Heart left ventricle (tissue), 16 donors: ENCODE results near the gene SNCA. TPM values are rescaled to one million over a fixed set of nuclear protein-coding genes. Genes with fewer than 3 reads are reported as not detected.

Experiments
- ATAC-seq, 4 donors: fragments of 200-7000 bp; cut with Tn5 transposase; one replicate each; pipeline ENCODE4 v1.9.1; 2020 to 2022; ENCODE audit warnings: moderate library complexity in 4 of 4, mild to moderate bottlenecking in 3 of 4, moderate number of reproducible peaks in 1 of 4
- DNase-seq, 5 donors: peaks; one replicate each; pipeline ENCODE4 v3.0.0-alpha.2; 2020
- H3K27ac ChIP-seq, 12 donors: fragments of 200-600 bp; sonication (generic) in 4 of 12; one replicate each; pipeline versions ENCODE4 v1.5.0 to v1.8.0; 2016 to 2022; ENCODE audit warnings: mild to moderate bottlenecking in 2 of 12
- H3K27me3 ChIP-seq, 9 donors: fragments of 200-600 bp; sonication (generic) in 2 of 9; one replicate each; pipeline versions ENCODE4 v1.5.1 to v1.8.0; 2016 to 2022; ENCODE audit warnings: mild to moderate bottlenecking in 3 of 9
- H3K36me3 ChIP-seq, 9 donors: fragments of 200-600 bp; sonication (generic) in 2 of 9; one replicate each; pipeline versions ENCODE4 v1.5.0 to v1.8.0; 2018 to 2022; ENCODE audit warnings: mild to moderate bottlenecking in 2 of 9
- H3K4me1 ChIP-seq, 12 donors: fragments of 200-600 bp; sonication (generic) in 4 of 12; one replicate each; pipeline versions ENCODE4 v1.5.0 to v1.8.0; 2016 to 2022; ENCODE audit warnings: mild to moderate bottlenecking in 3 of 12
- H3K4me3 ChIP-seq, 12 donors: fragments of 200-600 bp; sonication (generic) in 4 of 12; one replicate each; pipeline versions ENCODE4 v1.5.0 to v1.8.0; 2017 to 2022; ENCODE audit warnings: mild to moderate bottlenecking in 9 of 12, moderate library complexity in 4 of 12
- H3K9me3 ChIP-seq, 12 donors: fragments of 200-600 bp; sonication (generic) in 4 of 12; one replicate each; pipeline versions ENCODE4 v1.5.0 to v1.8.0; 2016 to 2022; ENCODE audit warnings: mild to moderate bottlenecking in 1 of 12
- POLR2A ChIP-seq, 2 donors: fragments of 450-650 bp; IDR thresholded peaks; one replicate each; pipeline ENCODE4 v1.6.1; 2017; ENCODE audit warnings: antibody characterized with exemption in 2 of 2, mild to moderate bottlenecking in 2 of 2, moderate library complexity in 2 of 2
- WGBS, 4 donors: extraction: QIAGEN DNeasy Blood & Tissue Kit in 2 of 4; methylation state at CpG; one replicate each; pipeline versions ENCODE4 v1.1.5 to v1.1.7; 2013 to 2018; 5-methylcytosine and 5-hydroxymethylcytosine counted together
- intact Hi-C, 10 donors: fragments of 100-400 bp; cut with DNase I; formaldehyde crosslinking; loops; one replicate each; pipeline versions ENCODE4 v1.11.1 to v1.14.2; 2022
- polyA plus RNA-seq, 2 donors: library from polyadenylated mRNA; stranded (reverse); fragments of 200-250 nt; gene quantifications; one replicate each; pipeline ENCODE4 v1.2.3, GENCODE V29; 2013
- total RNA-seq, 9 donors: library from RNA; depleted of rRNA in 2 of 9; stranded (reverse); fragments of >200 nt in 2 of 9; fragmentation: NEBNext Ultra II Directional in 3 of 9; extraction: Animal tissue kit (Norgen Biotek cat#: 25700) in 3 of 9; gene quantifications; one replicate each; pipeline versions ENCODE4 v1.1.0 to v1.2.4, GENCODE V29; 2016 to 2023
- TF ChIP-seq, protein P1 (sequence below), 12 donors: fragments of 200-600 bp; sonication (generic) in 4 of 12; IDR thresholded peaks; one replicate each; pipeline versions ENCODE4 v1.5.0 to v1.8.0; 2018 to 2022; ENCODE audit warnings: antibody characterized with exemption in 12 of 12, mild to moderate bottlenecking in 5 of 12
- donor health status: ischemic (EF 13 %, LVEDD 7.1; RV severe dilation, severe dysfunction).
- donor health status: healthy with polysubstance abuse.
- donor health status: DM: no; HTN: yes; CAD: no.
- donor health status: DM: no; HTN: no; CAD: no.
- donor health status: ischemic (EF 25% LVEDD 6.9; RV normal size, moderate dysfunction).
- donor health status: ischemic (EF 25% LVEDD 5.7; RV mildly dilated, moderate dysfunction).
- donor health status: healthy.
- donor health status: DM: yes; HTN: yes; CAD: no.
- donor health status: ischemic (EF 35%, LVEDD 5.7; RV mildly dilated, moderate dysfunction).
- donor health status: nonischemic (EF 11% LVEDD 7.7; RV severe dilation, severe dysfunction).
- donor health status: DM: yes; HTN: yes; CAD: no.
- donor health status: PGD.
- donor health status: ischemic (EF 29% LVEDD 5.4; RV normal size, mild dysfunction).
- donor health status: nonischemic (EF 23%, LVEDD 6.1; RV moderate dilation, normal function).

SNCA gene
- total and polyA plus RNA-seq, 11 donors, result 2.3 to 27.9 (median 5.5) TPM

DNA sequence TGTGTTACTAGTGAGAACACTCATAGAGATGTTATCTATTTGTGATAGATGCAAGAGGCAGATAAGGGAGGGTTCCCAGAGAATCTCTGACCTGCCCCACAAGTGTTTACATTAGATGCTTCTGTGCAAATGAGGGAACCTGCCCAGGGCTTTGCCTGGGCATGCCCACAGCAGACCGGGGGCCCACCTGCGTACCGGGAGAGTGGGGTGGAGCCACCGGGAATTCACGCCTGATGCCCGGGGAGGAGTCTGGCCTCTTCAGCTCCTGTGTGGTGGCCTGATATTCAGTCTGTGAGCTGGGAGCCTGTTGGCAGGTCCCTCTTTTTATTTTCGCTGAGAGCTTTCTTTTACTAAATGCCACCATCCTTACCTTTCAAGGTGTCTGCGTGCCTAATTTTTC, 155.7 kb downstream of the SNCA start:
- DNase-seq (no peak), ATAC-seq (no peak)
- Histone ChIP-seq H3K27me3 (no peaks in the 10 kb centered on the region), H3K36me3 (no peaks in the 10 kb centered on the region), H3K9me3 (peaks cover 0 to 16% (median 0%) of the 10 kb centered on the region in 12 donors), H3K4me1 (no peaks in the 10 kb centered on the region), H3K27ac (no peak overlapping the region), H3K4me3 (no peak overlapping the region)
- WGBS, 4 donors, result 89 to 91% (median 90%) methylated on average over 8 of the region's 8 CpGs
- intact Hi-C loops, result no loop called here
- TF ChIP-seq, protein P1, sequence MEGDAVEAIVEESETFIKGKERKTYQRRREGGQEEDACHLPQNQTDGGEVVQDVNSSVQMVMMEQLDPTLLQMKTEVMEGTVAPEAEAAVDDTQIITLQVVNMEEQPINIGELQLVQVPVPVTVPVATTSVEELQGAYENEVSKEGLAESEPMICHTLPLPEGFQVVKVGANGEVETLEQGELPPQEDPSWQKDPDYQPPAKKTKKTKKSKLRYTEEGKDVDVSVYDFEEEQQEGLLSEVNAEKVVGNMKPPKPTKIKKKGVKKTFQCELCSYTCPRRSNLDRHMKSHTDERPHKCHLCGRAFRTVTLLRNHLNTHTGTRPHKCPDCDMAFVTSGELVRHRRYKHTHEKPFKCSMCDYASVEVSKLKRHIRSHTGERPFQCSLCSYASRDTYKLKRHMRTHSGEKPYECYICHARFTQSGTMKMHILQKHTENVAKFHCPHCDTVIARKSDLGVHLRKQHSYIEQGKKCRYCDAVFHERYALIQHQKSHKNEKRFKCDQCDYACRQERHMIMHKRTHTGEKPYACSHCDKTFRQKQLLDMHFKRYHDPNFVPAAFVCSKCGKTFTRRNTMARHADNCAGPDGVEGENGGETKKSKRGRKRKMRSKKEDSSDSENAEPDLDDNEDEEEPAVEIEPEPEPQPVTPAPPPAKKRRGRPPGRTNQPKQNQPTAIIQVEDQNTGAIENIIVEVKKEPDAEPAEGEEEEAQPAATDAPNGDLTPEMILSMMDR (IDR thresholded peaks at IDR 0.05), result no peak
- no peak for TF ChIP-seq POLR2A (IDR thresholded peaks at IDR 0.05)

DNA sequence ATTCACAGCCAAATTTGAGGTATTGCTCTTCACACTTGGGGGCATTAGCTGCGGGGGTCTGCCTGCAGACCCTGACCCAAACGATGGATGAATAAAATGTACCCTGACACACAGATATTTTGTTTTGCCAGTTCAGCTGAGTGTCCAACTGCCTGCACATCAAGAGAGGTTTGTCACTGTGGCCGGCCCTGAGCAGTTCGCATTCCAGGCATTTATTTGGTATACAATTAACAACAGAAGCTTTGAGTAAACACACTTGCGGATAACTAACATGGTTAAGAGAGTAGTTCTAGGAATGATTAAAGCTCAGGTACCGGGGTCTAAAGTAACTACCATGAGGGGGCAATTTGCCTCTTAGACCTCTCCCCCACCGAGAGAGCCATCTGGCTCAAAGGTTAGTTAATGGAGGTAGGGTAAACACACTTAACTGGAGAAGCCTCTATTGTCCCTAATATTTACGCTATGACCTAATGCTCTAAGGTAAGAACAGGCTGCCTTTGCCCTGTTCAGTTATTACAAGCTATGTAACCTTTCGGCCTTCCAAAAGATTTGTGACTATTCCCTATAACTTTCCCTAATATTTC, 162.0 kb downstream of the SNCA start:
- ATAC-seq, result no peak
- WGBS, 4 donors, result 87 to 92% (median 89%) methylated on average over 9 of the region's 9 CpGs
- TF ChIP-seq, protein P1 (IDR thresholded peaks at IDR 0.05), result no peak
- no peak for TF ChIP-seq POLR2A (IDR thresholded peaks at IDR 0.05)
- Histone ChIP-seq H3K27me3 (no peaks in the 10 kb centered on the region), H3K27ac (no peak overlapping the region), H3K4me1 (no peaks in the 10 kb centered on the region), H3K4me3 (no peak overlapping the region), H3K36me3 (no peaks in the 10 kb centered on the region), H3K9me3 (peaks cover 0 to 14% (median 0%) of the 10 kb centered on the region in 12 donors)
- peak in 1 of 5 donors; percentile 22 for DNase-seq
- intact Hi-C loops, result no loop called here

Other genes starting within 250 kb of the SNCA start
- 1 to 10 TPM in 7 of 9 donors, under 1 TPM in 2; 0.14 to 9.9 (median 1.5) TPM for gene MMRN1, start 57.7 kb upstream of the SNCA start, total RNA-seq
- gene MMRN1, start 57.7 kb upstream of the SNCA start, polyA plus RNA-seq, result 1 to 10 TPM in 1 of 2 donors, under 1 TPM in 1; 0.80 to 1.6 TPM